HG03457 (cell line): ENCODE data around the gene BIRC7.

Experiments used
- ATAC-seq: cut with Tn5 transposase; IDR thresholded peaks from one replicate; pipeline ENCODE4 v1.9.1; 2021; ENCODE audit warnings: moderate number of reproducible peaks; ENCODE audit not compliant: unreplicated experiment

Gene BIRC7

GRCh38 chr20:63235399-63235983 lies at the start of gene BIRC7:
BIRC7 (plus strand) TSS chr20:63235905; CDS start chr20:63236097, 192 bp downstream.
- no peak for ATAC-seq

GRCh38 chr20:63186084-63186483 lies 49.6 kb upstream of the BIRC7 start:
- no peak for ATAC-seq

- ATAC-seq = no peak
These were observed 49.0 kb upstream of the BIRC7 start for GRCh38 chr20:63186528-63187316.

- no peak for ATAC-seq
These were observed 48.2 kb upstream of the BIRC7 start for GRCh38 chr20:63187338-63188158.

- ATAC-seq = no peak
These were observed 47.6 kb upstream of the BIRC7 start for GRCh38 chr20:63188159-63188442.

GRCh38 chr20:63188641-63189321 lies 46.9 kb upstream of the BIRC7 start:
- ATAC-seq = no peak

GRCh38 chr20:63189322-63189642 lies 46.4 kb upstream of the BIRC7 start:
- no peak for ATAC-seq

- no peak for ATAC-seq
These were observed 45.7 kb upstream of the BIRC7 start for GRCh38 chr20:63189846-63190559.

- no peak for ATAC-seq
These were observed 44.9 kb upstream of the BIRC7 start for GRCh38 chr20:63190828-63191227.

- no peak for ATAC-seq
These were observed 44.3 kb upstream of the BIRC7 start for GRCh38 chr20:63191400-63191799.

- ATAC-seq = no peak
These were observed 43.0 kb upstream of the BIRC7 start for GRCh38 chr20:63192721-63193120.

GRCh38 chr20:63194007-63194796 lies 41.5 kb upstream of the BIRC7 start:
- no peak for ATAC-seq

GRCh38 chr20:63194797-63195173 lies 40.9 kb upstream of the BIRC7 start:
- ATAC-seq = no peak

GRCh38 chr20:63196768-63197470 lies 38.8 kb upstream of the BIRC7 start:
- ATAC-seq = no peak

- ATAC-seq = no peak
These were observed 37.1 kb upstream of the BIRC7 start for GRCh38 chr20:63198606-63199005.

GRCh38 chr20:63202021-63202420 lies 33.7 kb upstream of the BIRC7 start:
- ATAC-seq = no peak

- no peak for ATAC-seq
These were observed 32.7 kb upstream of the BIRC7 start for GRCh38 chr20:63202811-63203526.

- ATAC-seq = no peak
These were observed 31.3 kb upstream of the BIRC7 start for GRCh38 chr20:63204362-63204761.

- no peak for ATAC-seq
These were observed 29.8 kb upstream of the BIRC7 start for GRCh38 chr20:63205896-63206295.
